ENCODE results near the gene FAM222B. TPM values are rescaled to one million over a fixed set of nuclear protein-coding genes. Genes with fewer than 3 reads are reported as not detected.

The FAM222B gene
- polyA plus RNA-seq, 1 donor (not counting 4 experiments of a cell fraction or from before 2014, with no cell fraction given): 6.5 TPM

GRCh38 chr17:28747801-28748750, 94.5 kb downstream of the FAM222B start:
- H3K9me1 ChIP-seq (ENCODE audit: control insufficient read depth, extremely low read depth, insufficient read depth, low read length): peaks cover 7% of the 10 kb centered on the region
- no peak for FAIRE-seq
- peak overlapping the region; percentile 87 for H3K4me2 ChIP-seq (ENCODE audit: control insufficient read depth, extremely low read depth, insufficient read depth, low read depth, low read length)
- peaks cover 64% of the 10 kb centered on the region for H3K79me2 ChIP-seq (ENCODE audit: control insufficient read depth, insufficient read depth, low read length)
- TF ChIP-seq EZH2 (IDR thresholded peaks at IDR 0.05; ENCODE audit: low read length) (no peak), CTCF (optimal IDR thresholded peaks at IDR 0.05 in 1 of 3, IDR thresholded peaks at IDR 0.05 in 1 of 3, conservative IDR thresholded peaks at IDR 0.05 in 1 of 3; ENCODE audit: extremely low read depth in 1 of 3, insufficient read depth in 2 of 3, low read length in 3 of 3) (no peak)
- no peak for DNase-seq (ENCODE audit: low read depth, low spot score)
- H3K4me1 ChIP-seq (ENCODE audit: control insufficient read depth, extremely low read depth, insufficient read depth, low read length): peaks cover 32% of the 10 kb centered on the region
- no peaks in the 10 kb centered on the region for H3K9me3 ChIP-seq (ENCODE audit: control insufficient read depth, low read depth, low read length)
- peaks cover 42% of the 10 kb centered on the region for H4K20me1 ChIP-seq (ENCODE audit: control insufficient read depth, extremely low read depth, insufficient read depth, low read length)
- dilution Hi-C loops (cut with MboI; ENCODE audit: extremely low pct_ligation_motif_present, low sequenced_read_pairs): no loop called here
- no peak overlapping the region for H2AFZ ChIP-seq (ENCODE audit: control insufficient read depth, low read length)
- H3K27ac ChIP-seq (ENCODE audit: control insufficient read depth, insufficient read depth, low read length): peak overlapping the region; percentile 91
- H3K36me3 ChIP-seq (ENCODE audit: control insufficient read depth in 2 of 2, extremely low read depth in 1 of 2, insufficient read depth in 2 of 2, low read length in 2 of 2): peaks cover 39 to 49% of the 10 kb centered on the region in 2 experiments
- no peaks in the 10 kb centered on the region for H3K27me3 ChIP-seq (ENCODE audit: control insufficient read depth, extremely low read depth, insufficient read depth, low read length)
- peak overlapping the region; percentile 96 for H3K9ac ChIP-seq (ENCODE audit: control insufficient read depth, extremely low read depth, insufficient read depth, low read length)
- no peak overlapping the region for H3K4me3 ChIP-seq (ENCODE audit: control insufficient read depth in 2 of 3, extremely low read depth in 1 of 3, insufficient read depth in 2 of 3, low read depth in 1 of 3, low read length in 3 of 3)

GRCh38 chr17:28747051-28747691, 95.4 kb downstream of the FAM222B start:
- H3K4me3 ChIP-seq (ENCODE audit: control insufficient read depth in 2 of 3, extremely low read depth in 1 of 3, insufficient read depth in 2 of 3, low read depth in 1 of 3, low read length in 3 of 3): peak overlapping the region; percentile 88 to 98 (median 89)
- peaks cover 64% of the 10 kb centered on the region for H3K79me2 ChIP-seq (ENCODE audit: control insufficient read depth, insufficient read depth, low read length)

More at GRCh38 chr17:28747051-28747691, 95.4 kb downstream of the FAM222B start:
- H3K4me1 ChIP-seq (ENCODE audit: control insufficient read depth, extremely low read depth, insufficient read depth, low read length): peaks cover 36% of the 10 kb centered on the region
- no peak for FAIRE-seq
- peak overlapping the region; percentile 91 for H3K27ac ChIP-seq (ENCODE audit: control insufficient read depth, insufficient read depth, low read length)
- peak overlapping the region; percentile 96 for H3K9ac ChIP-seq (ENCODE audit: control insufficient read depth, extremely low read depth, insufficient read depth, low read length)
- H3K4me2 ChIP-seq (ENCODE audit: control insufficient read depth, extremely low read depth, insufficient read depth, low read depth, low read length): peak overlapping the region; percentile 87
- no peaks in the 10 kb centered on the region for H3K27me3 ChIP-seq (ENCODE audit: control insufficient read depth, extremely low read depth, insufficient read depth, low read length)
- DNase-seq (ENCODE audit: low read depth, low spot score): no peak
- H3K9me3 ChIP-seq (ENCODE audit: control insufficient read depth, low read depth, low read length): no peaks in the 10 kb centered on the region
- peaks cover 42% of the 10 kb centered on the region for H4K20me1 ChIP-seq (ENCODE audit: control insufficient read depth, extremely low read depth, insufficient read depth, low read length)
- peaks cover 39 to 49% of the 10 kb centered on the region in 2 experiments for H3K36me3 ChIP-seq (ENCODE audit: control insufficient read depth in 2 of 2, extremely low read depth in 1 of 2, insufficient read depth in 2 of 2, low read length in 2 of 2)
- H2AFZ ChIP-seq (ENCODE audit: control insufficient read depth, low read length): no peak overlapping the region
- TF ChIP-seq CTCF (optimal IDR thresholded peaks at IDR 0.05 in 1 of 3, IDR thresholded peaks at IDR 0.05 in 1 of 3, conservative IDR thresholded peaks at IDR 0.05 in 1 of 3; ENCODE audit: extremely low read depth in 1 of 3, insufficient read depth in 2 of 3, low read length in 3 of 3): no peak
- no peak for TF ChIP-seq EZH2 (IDR thresholded peaks at IDR 0.05; ENCODE audit: low read length)
- dilution Hi-C loops (cut with MboI; ENCODE audit: extremely low pct_ligation_motif_present, low sequenced_read_pairs): no loop called here
- peaks cover 7% of the 10 kb centered on the region for H3K9me1 ChIP-seq (ENCODE audit: control insufficient read depth, extremely low read depth, insufficient read depth, low read length)
